ENCODE measurements around the gene GPRASP3.
"Not testable (repeated sequence)": the region's sequence is repeated elsewhere in the genome, so short reads cannot be mapped to it uniquely, and the experiment has no call there.

The GPRASP3 gene

GRCh38 chrX:102720237-102721168, at the start of gene GPRASP3:
TSS of gene GPRASP3 (plus strand) at chrX:102720743. CDS start at chrX:102748996, 28,253 bp downstream.
- DNase-seq (ENCODE audit: low read depth), result peak; percentile 33

GRCh38 chrX:102672856-102673255, 47.7 kb upstream of the GPRASP3 start:
- no peak for DNase-seq (ENCODE audit: low read depth)

GRCh38 chrX:102677479-102677878, 43.1 kb upstream of the GPRASP3 start:
- DNase-seq (ENCODE audit: low read depth), result not testable (repeated sequence)

GRCh38 chrX:102684772-102685520, 35.6 kb upstream of the GPRASP3 start:
- no peak for DNase-seq (ENCODE audit: low read depth)

- DNase-seq (ENCODE audit: low read depth), result no peak
Observed at GRCh38 chrX:102694749-102695148, 25.8 kb upstream of the GPRASP3 start.

GRCh38 chrX:102696306-102696705, 24.2 kb upstream of the GPRASP3 start:
- no peak for DNase-seq (ENCODE audit: low read depth)

- DNase-seq (ENCODE audit: low read depth), result no peak
Observed at GRCh38 chrX:102697494-102697893, 23.0 kb upstream of the GPRASP3 start.

GRCh38 chrX:102708900-102709299, 11.6 kb upstream of the GPRASP3 start:
- DNase-seq (ENCODE audit: low read depth), result no peak

- no peak for DNase-seq (ENCODE audit: low read depth)
Observed at GRCh38 chrX:102711872-102712215, 8.7 kb upstream of the GPRASP3 start.

GRCh38 chrX:102712216-102712966, 8.2 kb upstream of the GPRASP3 start, which contains the start of gene GPRASP2:
TSS of gene GPRASP2 (plus strand) at chrX:102712448. CDS start at chrX:102714870, 2,422 bp downstream.
- no peak for DNase-seq (ENCODE audit: low read depth)

- DNase-seq (ENCODE audit: low read depth), result no peak
Observed at GRCh38 chrX:102712981-102713625, 7.4 kb upstream of the GPRASP3 start.

GRCh38 chrX:102714994-102715393, 5.5 kb upstream of the GPRASP3 start:
- DNase-seq (ENCODE audit: low read depth), result no peak

GRCh38 chrX:102715967-102716366, 4.6 kb upstream of the GPRASP3 start:
- DNase-seq (ENCODE audit: low read depth), result no peak

GRCh38 chrX:102721169-102721506, 595 bp downstream of the GPRASP3 start:
- not testable (repeated sequence) for DNase-seq (ENCODE audit: low read depth)

- DNase-seq (ENCODE audit: low read depth), result no peak
Observed at GRCh38 chrX:102723456-102723855, 2.9 kb downstream of the GPRASP3 start.

GRCh38 chrX:102727761-102728160, 7.2 kb downstream of the GPRASP3 start:
- no peak for DNase-seq (ENCODE audit: low read depth)

GRCh38 chrX:102728646-102729045, 8.1 kb downstream of the GPRASP3 start:
- DNase-seq (ENCODE audit: low read depth), result no peak

- DNase-seq (ENCODE audit: low read depth), result no peak
Observed at GRCh38 chrX:102739657-102740056, 19.1 kb downstream of the GPRASP3 start.

GRCh38 chrX:102744307-102744706, 23.8 kb downstream of the GPRASP3 start:
- no peak for DNase-seq (ENCODE audit: low read depth)

- no peak for DNase-seq (ENCODE audit: low read depth)
Observed at GRCh38 chrX:102745513-102745856, 24.9 kb downstream of the GPRASP3 start.

GRCh38 chrX:102745857-102746584, 25.5 kb downstream of the GPRASP3 start:
- DNase-seq (ENCODE audit: low read depth), result no peak

Measured in stimulated activated CD8-positive, alpha-beta memory T cell treated with anti-CD3 and anti-CD28 coated beads, Interleukin-15, amount 100 ng/mL, for 24 hours (primary cell).